C1 segment of cervical spinal cord (tissue), 14 donors: ENCODE measurements around the gene KRTAP26-1.

ENCODE experiments used
- DNase-seq, 14 donors: peaks; one replicate each; lab custom pipeline; 2025; lab: John Stamatoyannopoulos, UW

Gene KRTAP26-1

DNA sequence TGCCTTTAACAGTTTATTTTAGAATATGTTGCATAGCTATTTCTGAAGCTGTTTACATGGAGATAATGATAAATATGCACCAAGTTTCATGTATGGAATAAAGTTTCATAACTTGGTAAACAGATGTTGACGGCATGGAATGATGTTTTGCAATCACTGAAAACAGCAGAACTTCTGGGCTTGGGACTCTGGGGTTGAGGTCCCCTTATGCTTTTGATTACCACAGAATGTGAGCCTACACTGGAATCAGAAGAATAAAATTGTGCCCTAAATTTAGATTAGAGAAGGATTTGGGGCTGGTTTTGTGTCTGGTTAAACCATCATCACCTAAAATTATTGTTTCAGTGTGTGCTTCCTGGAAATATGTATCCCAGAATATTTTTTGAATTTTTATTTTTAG is 48.5 kb downstream of the KRTAP26-1 start:
- no peak for DNase-seq

- no peak for DNase-seq
Measured at GRCh38 chr21:30271156-30271555, 49.0 kb downstream of the KRTAP26-1 start.

DNA sequence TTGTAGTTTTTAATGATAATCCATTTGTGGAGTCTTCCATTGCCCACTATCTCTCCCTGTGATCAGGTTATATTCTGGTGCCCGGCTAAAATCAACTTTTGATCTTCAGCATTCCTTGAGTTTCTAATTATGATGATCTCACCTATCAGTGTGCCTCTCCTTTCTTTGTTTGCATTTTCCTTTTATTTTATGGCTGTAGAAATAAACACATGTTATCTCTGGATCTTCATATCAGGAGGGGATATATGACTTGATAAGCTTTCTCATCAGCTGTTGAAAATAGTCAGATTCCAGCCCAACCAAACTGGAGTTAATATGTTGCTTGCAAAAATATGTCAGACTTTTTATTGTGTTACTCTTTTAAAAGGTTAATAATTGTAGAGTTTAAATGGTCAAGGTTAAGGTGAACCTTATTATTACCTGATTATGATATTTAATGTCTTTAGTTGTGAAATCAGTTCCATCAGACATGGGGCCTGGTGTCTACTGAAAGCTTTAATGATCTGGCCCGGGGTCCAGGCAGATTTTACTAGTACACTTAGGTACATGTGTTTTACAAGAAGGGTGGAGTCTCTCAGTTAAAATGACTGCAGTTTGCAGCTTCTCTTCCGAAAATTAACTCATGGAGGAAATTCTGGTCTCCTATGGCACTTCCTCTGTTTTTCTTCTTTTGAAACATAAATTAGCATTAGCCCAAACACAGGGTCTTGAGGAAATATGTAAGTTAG is 50.1 kb downstream of the KRTAP26-1 start:
- DNase-seq, result no peak
